NT2/D1 (cell line): ENCODE measurements around the gene OSMR.

ENCODE experiments used
- DNase-seq: peaks from one replicate; pipeline ENCODE4 v3.0.0-alpha.2; 2011; ENCODE audit warnings: low read depth, low spot score
- H3K27me3 ChIP-seq: 2 replicates; pipeline ENCODE4 v1.6.0; 2011; ENCODE audit warnings: mild to moderate bottlenecking; ENCODE audit not compliant: insufficient read length, insufficient read depth
- H3K36me3 ChIP-seq: 2 replicates; pipeline ENCODE4 v1.6.1; 2011; ENCODE audit warnings: mild to moderate bottlenecking, low read length, mixed read lengths; ENCODE audit not compliant: insufficient read depth, insufficient read length
- H3K4me1 ChIP-seq: 2 replicates; pipeline ENCODE4 v1.5.1; 2011; ENCODE audit not compliant: insufficient read depth, insufficient read length
- H3K4me3 ChIP-seq: 2 replicates; pipeline ENCODE4 v1.5.1; 2011; ENCODE audit warnings: low read depth; ENCODE audit not compliant: insufficient read length
- H3K9ac ChIP-seq: 2 replicates; pipeline ENCODE4 v1.6.0; 2011; ENCODE audit warnings: low read depth; ENCODE audit not compliant: insufficient read length
- H3K9me3 ChIP-seq: 2 replicates; pipeline ENCODE4 v1.5.1; 2011; ENCODE audit warnings: mild to moderate bottlenecking, low read length; ENCODE audit not compliant: insufficient read depth
- SUZ12 ChIP-seq: IDR thresholded peaks from 2 replicates; pipeline ENCODE4 v1.6.1; 2011; ENCODE audit not compliant: insufficient read length, insufficient read depth; ENCODE audit errors: extremely low read depth
- YY1 ChIP-seq: IDR thresholded peaks from 2 replicates; pipeline ENCODE4 v1.6.1; 2011; ENCODE audit not compliant: insufficient read length, insufficient read depth
- ZNF274 ChIP-seq: IDR thresholded peaks from 2 replicates; pipeline ENCODE4 v1.6.1; 2011; ENCODE audit warnings: mild to moderate bottlenecking, low read depth, low read length

Gene OSMR

DNA sequence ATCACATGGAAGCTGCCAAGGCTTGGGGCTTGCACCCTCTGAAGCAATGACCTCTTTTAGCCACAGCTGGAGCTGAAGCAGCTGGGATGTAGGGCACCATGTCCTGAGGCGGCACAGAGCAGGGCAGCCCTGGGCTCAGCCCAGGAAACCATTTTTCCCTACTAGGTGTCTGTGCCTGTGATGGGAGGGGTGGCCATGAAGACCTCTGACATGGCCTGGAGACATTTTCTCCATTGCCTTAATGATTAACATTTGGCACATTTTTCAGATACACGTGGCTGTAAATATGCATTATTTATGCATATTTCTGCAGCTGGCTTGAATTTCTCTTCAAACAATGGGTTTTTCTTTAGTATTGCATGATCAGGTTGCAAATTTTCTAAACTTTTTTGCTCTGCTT, 81.7 kb downstream of the OSMR start:
- TF ChIP-seq YY1, result no peak
- TF ChIP-seq ZNF274, result no peak
- no peak for TF ChIP-seq SUZ12

DNA sequence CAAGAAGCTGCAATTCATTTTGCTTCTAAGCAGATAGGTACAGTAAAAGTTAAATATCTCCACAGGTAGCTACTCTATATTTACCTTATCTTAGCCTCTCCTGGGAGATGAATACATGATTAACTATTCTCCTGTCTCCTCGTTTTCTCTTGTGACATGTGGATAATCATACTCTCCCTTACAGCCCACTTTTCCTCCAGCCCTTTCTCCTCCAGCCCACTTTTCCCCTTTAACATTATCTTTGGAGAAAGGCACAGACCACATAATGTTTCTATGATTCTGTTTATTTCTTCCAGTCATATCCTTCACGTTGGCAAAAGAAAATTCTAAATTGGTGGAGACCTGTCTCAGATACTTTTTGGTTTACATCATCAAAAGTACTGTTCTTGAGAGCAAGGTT, 84.0 kb downstream of the OSMR start:
- Histone ChIP-seq H3K4me3 (no peak overlapping the region), H3K4me1 (no peaks in the 10 kb centered on the region), H3K27me3 (no peaks in the 10 kb centered on the region), H3K9me3 (no peaks in the 10 kb centered on the region; the same call in 1 of the 2 replicates), H3K9ac (no peak overlapping the region), H3K36me3 (peaks cover 7% of the 10 kb centered on the region)
- TF ChIP-seq YY1, result no peak
- no peak for TF ChIP-seq ZNF274
- TF ChIP-seq SUZ12, result no peak
- no peak for DNase-seq

More for the DNA sequence above, 81.7 kb downstream of the OSMR start:
- Histone ChIP-seq H3K36me3 (peaks cover 4% of the 10 kb centered on the region), H3K4me3 (no peak overlapping the region), H3K9me3 (no peaks in the 10 kb centered on the region; the same call in 1 of the 2 replicates), H3K9ac (no peak overlapping the region), H3K27me3 (no peaks in the 10 kb centered on the region), H3K4me1 (no peaks in the 10 kb centered on the region)
- DNase-seq, result no peak

DNA sequence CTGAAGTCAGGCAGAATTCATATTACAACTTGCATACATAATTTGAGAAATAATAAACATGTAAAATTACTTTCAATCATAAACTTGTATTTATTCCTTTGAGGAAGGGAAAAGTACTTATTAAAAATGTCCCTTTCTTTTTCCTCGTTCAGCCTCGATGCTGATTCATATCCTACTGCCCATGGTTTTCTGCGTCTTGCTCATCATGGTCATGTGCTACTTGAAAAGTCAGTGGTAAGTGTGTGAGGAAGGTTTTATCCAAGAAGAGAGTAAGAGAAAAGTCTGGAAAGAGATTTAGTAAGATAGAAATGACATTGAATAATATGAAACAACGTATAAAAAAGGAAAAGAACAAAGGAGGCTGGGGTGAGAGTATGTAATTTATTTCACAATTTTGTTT, 85.9 kb downstream of the OSMR start:
- Histone ChIP-seq H3K9me3 (no peaks in the 10 kb centered on the region; the same call in 1 of the 2 replicates), H3K9ac (no peak overlapping the region), H3K4me1 (no peaks in the 10 kb centered on the region), H3K36me3 (peaks cover 7% of the 10 kb centered on the region), H3K27me3 (no peaks in the 10 kb centered on the region), H3K4me3 (no peak overlapping the region)
- no peak for TF ChIP-seq ZNF274
- no peak for TF ChIP-seq SUZ12
- TF ChIP-seq YY1, result no peak
- DNase-seq, result no peak

DNA sequence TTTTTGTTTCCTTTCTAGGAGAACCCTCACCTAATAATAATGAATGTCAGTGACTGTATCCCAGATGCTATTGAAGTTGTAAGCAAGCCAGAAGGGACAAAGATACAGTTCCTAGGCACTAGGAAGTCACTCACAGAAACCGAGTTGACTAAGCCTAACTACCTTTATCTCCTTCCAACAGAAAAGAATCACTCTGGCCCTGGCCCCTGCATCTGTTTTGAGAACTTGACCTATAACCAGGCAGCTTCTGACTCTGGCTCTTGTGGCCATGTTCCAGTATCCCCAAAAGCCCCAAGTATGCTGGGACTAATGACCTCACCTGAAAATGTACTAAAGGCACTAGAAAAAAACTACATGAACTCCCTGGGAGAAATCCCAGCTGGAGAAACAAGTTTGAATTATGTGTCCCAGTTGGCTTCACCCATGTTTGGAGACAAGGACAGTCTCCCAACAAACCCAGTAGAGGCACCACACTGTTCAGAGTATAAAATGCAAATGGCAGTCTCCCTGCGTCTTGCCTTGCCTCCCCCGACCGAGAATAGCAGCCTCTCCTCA, 87.1 kb downstream of the OSMR start:
- H3K36me3 ChIP-seq, result peaks cover 7% of the 10 kb centered on the region
- no peak for TF ChIP-seq SUZ12
- no peak for TF ChIP-seq ZNF274
- no peak for TF ChIP-seq YY1
- no peaks in the 10 kb centered on the region for H3K4me1 ChIP-seq
- H3K4me3 ChIP-seq, result no peak overlapping the region
- H3K27me3 ChIP-seq, result no peaks in the 10 kb centered on the region
- H3K9ac ChIP-seq, result no peak overlapping the region
- no peaks in the 10 kb centered on the region for H3K9me3 ChIP-seq
- no peak for DNase-seq

DNA sequence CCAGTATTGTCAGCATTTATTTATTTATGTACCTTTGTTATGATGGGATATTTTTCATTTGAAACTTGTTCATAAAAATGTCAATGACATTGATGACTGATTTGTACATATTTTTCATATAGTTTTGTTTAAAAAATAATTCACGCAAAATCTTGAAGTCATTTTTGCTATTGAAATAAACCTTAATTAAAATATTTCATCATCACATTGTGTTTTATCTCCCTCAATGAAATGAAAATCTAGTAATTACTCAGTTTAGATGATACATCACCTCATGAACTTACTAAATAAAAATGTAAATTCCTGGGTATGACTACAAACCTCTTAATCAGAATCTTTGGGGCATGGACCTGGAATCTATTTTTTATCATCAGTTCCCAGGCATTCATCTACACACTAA, 89.6 kb downstream of the OSMR start:
- no peak for TF ChIP-seq SUZ12
- TF ChIP-seq ZNF274, result no peak
- no peak for TF ChIP-seq YY1
- no peak overlapping the region for H3K9ac ChIP-seq
- H3K27me3 ChIP-seq, result no peaks in the 10 kb centered on the region
- no peaks in the 10 kb centered on the region for H3K9me3 ChIP-seq
- no peaks in the 10 kb centered on the region for H3K4me1 ChIP-seq
- H3K4me3 ChIP-seq, result no peak overlapping the region
- no peak for DNase-seq
- H3K36me3 ChIP-seq, result peaks cover 7% of the 10 kb centered on the region

DNA sequence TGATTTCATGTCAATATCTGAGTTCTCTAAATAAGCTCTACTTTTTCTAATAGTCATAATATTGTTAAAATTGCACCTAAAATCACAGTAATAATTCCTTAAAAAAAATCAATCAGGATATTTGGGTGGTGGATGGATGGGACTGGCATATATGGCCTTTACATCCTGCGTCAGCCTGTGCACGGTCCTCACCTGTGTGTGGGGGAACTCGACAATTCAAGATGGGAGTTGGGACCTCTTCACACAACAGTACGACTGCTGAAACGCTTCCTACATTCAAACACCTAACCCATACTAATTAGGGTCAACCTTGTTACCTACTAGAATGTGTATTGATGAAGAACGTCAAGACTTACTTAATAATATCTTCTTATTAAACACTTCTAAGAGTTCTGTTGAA, 90.5 kb downstream of the OSMR start:
- H3K4me1 ChIP-seq, result no peaks in the 10 kb centered on the region
- no peak for DNase-seq
- H3K36me3 ChIP-seq, result peaks cover 7% of the 10 kb centered on the region

DNA sequence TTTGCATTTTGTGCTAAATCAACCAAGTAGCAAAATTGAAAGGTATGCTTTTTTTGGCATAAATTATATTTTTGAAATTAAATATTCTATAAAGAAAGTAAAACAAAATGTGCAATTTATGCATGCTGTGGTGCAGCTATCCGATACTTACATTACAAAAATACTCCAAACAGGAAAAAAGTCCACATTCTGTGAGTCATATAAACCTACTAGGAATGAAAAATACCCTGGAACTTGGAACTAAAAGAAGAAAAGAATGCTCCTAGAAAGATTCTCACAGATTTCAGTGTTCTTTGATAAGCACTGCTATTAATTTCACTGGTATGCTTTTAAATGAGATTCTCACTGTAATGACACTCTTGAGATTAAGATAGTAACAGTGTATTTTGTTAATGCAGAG, 92.6 kb downstream of the OSMR start:
- H3K36me3 ChIP-seq, result peaks cover 6% of the 10 kb centered on the region
- H3K27me3 ChIP-seq, result no peaks in the 10 kb centered on the region
- H3K4me1 ChIP-seq, result no peaks in the 10 kb centered on the region
- no peak for DNase-seq
- no peak overlapping the region for H3K9ac ChIP-seq
- TF ChIP-seq SUZ12 (no peak), YY1 (no peak), ZNF274 (no peak)
- H3K4me3 ChIP-seq, result no peak overlapping the region
- no peaks in the 10 kb centered on the region for H3K9me3 ChIP-seq

More for the DNA sequence above, 90.5 kb downstream of the OSMR start:
- no peaks in the 10 kb centered on the region for H3K27me3 ChIP-seq
- no peak overlapping the region for H3K9ac ChIP-seq
- H3K9me3 ChIP-seq, result no peaks in the 10 kb centered on the region
- no peak overlapping the region for H3K4me3 ChIP-seq
- TF ChIP-seq SUZ12 (no peak), YY1 (no peak), ZNF274 (no peak)

DNA sequence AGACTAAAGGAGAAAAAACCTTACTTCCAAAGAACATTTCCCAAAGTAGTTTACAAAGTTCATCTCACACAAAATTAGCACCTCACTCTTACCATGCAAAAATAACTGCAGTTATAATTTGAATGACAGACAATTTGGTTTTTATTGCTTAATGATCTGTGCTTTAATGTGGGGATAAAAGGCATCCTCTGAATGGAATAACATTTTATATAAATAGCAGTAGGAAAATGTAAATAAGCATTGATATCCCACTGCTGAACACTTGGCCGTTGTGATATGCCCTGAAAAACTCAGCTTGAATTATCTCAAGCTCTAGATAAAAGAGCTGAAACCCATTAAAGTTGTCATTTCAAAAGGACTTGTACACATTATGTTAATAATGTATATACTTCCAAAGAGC, 93.2 kb downstream of the OSMR start:
- Histone ChIP-seq H3K4me1 (no peaks in the 10 kb centered on the region), H3K36me3 (peaks cover 6% of the 10 kb centered on the region), H3K9ac (no peak overlapping the region), H3K27me3 (no peaks in the 10 kb centered on the region), H3K4me3 (no peak overlapping the region), H3K9me3 (no peaks in the 10 kb centered on the region)
- no peak for TF ChIP-seq SUZ12
- TF ChIP-seq ZNF274, result no peak
- TF ChIP-seq YY1, result no peak
- no peak for DNase-seq
